Type B pancreatic cell (in vitro differentiated cells): ENCODE results near the gene LRMDA. TPM values are rescaled to one million over a fixed set of nuclear protein-coding genes. Genes with fewer than 3 reads are reported as not detected.
A peak's percentile ranks its signal among the peaks of the same experiment; 100 is the strongest.

Experiments used
- DNase-seq: peaks from one replicate; pipeline ENCODE4 v3.0.0; 2021; ENCODE audit warnings: mixed read lengths; ENCODE audit not compliant: unreplicated experiment; ENCODE audit errors: extremely low spot score
- H3K27ac Mint-ChIP-seq: 2 replicates; pipeline ENCODE4 v1.8.0; 2021; ENCODE audit warnings: mild to moderate bottlenecking, mixed read lengths
- H3K27me3 Mint-ChIP-seq: 2 replicates; pipeline ENCODE4 v1.8.0; 2021; ENCODE audit warnings: mixed read lengths
- H3K36me3 Mint-ChIP-seq: 2 replicates; pipeline ENCODE4 v1.8.0; 2021; ENCODE audit warnings: mixed read lengths
- H3K4me1 Mint-ChIP-seq: one replicate; pipeline ENCODE4 v1.8.0; 2021; ENCODE audit warnings: mixed read lengths; ENCODE audit not compliant: unreplicated experiment
- H3K4me3 Mint-ChIP-seq: 2 replicates; pipeline ENCODE4 v1.8.0; 2021; ENCODE audit warnings: mild to moderate bottlenecking, mixed read lengths
- H3K9me3 Mint-ChIP-seq: 2 replicates; pipeline ENCODE4 v1.8.0; 2021; ENCODE audit warnings: mixed read lengths
- CTCF ChIP-seq: fragments of 200-600 bp; sonication (generic); conservative IDR thresholded peaks from 2 replicates; pipeline ENCODE4 v1.5.0; 2021; ENCODE audit warnings: antibody characterized with exemption, mild to moderate bottlenecking
- total RNA-seq: library from RNA; stranded (reverse); gene quantifications from 2 replicates; pipeline ENCODE4 v1.2.1, GENCODE V29; 2021; ENCODE audit warnings: low replicate concordance

Gene LRMDA
- total RNA-seq, 1 donor from 2014 or later = 2.0 TPM

GRCh38 chr10:75487087-75487754, 55.8 kb downstream of the LRMDA start:
- peaks cover 15% of the 10 kb centered on the region for H3K27me3 Mint-ChIP-seq
- no peak overlapping the region for H3K4me3 Mint-ChIP-seq
- H3K4me1 Mint-ChIP-seq = peaks cover 2% of the 10 kb centered on the region
- H3K36me3 Mint-ChIP-seq = no peaks in the 10 kb centered on the region
- no peak for DNase-seq
- H3K9me3 Mint-ChIP-seq = no peaks in the 10 kb centered on the region
- TF ChIP-seq CTCF = no peak
- H3K27ac Mint-ChIP-seq = no peak overlapping the region

- Mint-ChIP-seq H3K27ac (no peak overlapping the region), H3K36me3 (no peaks in the 10 kb centered on the region)
Observed at GRCh38 chr10:75487755-75488125, 56.3 kb downstream of the LRMDA start.

GRCh38 chr10:75492173-75492925, 60.9 kb downstream of the LRMDA start:
- peaks cover 7% of the 10 kb centered on the region for H3K4me1 Mint-ChIP-seq
- H3K27me3 Mint-ChIP-seq = peaks cover 34% of the 10 kb centered on the region
- H3K4me3 Mint-ChIP-seq = no peak overlapping the region
- no peaks in the 10 kb centered on the region for H3K36me3 Mint-ChIP-seq
- peak; percentile 23 for TF ChIP-seq CTCF
- no peaks in the 10 kb centered on the region for H3K9me3 Mint-ChIP-seq
- no peak overlapping the region for H3K27ac Mint-ChIP-seq
- DNase-seq = no peak

More at GRCh38 chr10:75487755-75488125, 56.3 kb downstream of the LRMDA start:
- Mint-ChIP-seq H3K4me1 (peaks cover 7% of the 10 kb centered on the region), H3K27me3 (peaks cover 20% of the 10 kb centered on the region), H3K9me3 (no peaks in the 10 kb centered on the region), H3K4me3 (no peak overlapping the region)
- DNase-seq = no peak
- no peak for TF ChIP-seq CTCF

GRCh38 chr10:75493464-75493863, 62.0 kb downstream of the LRMDA start:
- peaks cover 2% of the 10 kb centered on the region for H3K36me3 Mint-ChIP-seq
- TF ChIP-seq CTCF = no peak
- no peak overlapping the region for H3K27ac Mint-ChIP-seq
- peaks cover 10% of the 10 kb centered on the region for H3K4me1 Mint-ChIP-seq
- peaks cover 7% of the 10 kb centered on the region for H3K9me3 Mint-ChIP-seq
- no peak for DNase-seq
- no peak overlapping the region for H3K4me3 Mint-ChIP-seq
- H3K27me3 Mint-ChIP-seq = peaks cover 32% of the 10 kb centered on the region

- Mint-ChIP-seq H3K4me1 (peaks cover 13% of the 10 kb centered on the region), H3K36me3 (peaks cover 3% of the 10 kb centered on the region), H3K27ac (no peak overlapping the region), H3K4me3 (no peak overlapping the region), H3K27me3 (peaks cover 43% of the 10 kb centered on the region), H3K9me3 (peaks cover 9% of the 10 kb centered on the region)
- no peak for DNase-seq
- no peak for TF ChIP-seq CTCF
Observed at GRCh38 chr10:75495434-75496190, 64.2 kb downstream of the LRMDA start.
